GM18861 (cell line): ENCODE results near the gene SORL1.
"Not testable (repeated sequence)": the region's sequence is repeated elsewhere in the genome, so short reads cannot be mapped to it uniquely, and the experiment has no call there.

ENCODE experiments used
- ATAC-seq: cut with Tn5 transposase; IDR thresholded peaks from one replicate; pipeline ENCODE4 v1.9.1; 2021; ENCODE audit not compliant: unreplicated experiment

The SORL1 gene

DNA sequence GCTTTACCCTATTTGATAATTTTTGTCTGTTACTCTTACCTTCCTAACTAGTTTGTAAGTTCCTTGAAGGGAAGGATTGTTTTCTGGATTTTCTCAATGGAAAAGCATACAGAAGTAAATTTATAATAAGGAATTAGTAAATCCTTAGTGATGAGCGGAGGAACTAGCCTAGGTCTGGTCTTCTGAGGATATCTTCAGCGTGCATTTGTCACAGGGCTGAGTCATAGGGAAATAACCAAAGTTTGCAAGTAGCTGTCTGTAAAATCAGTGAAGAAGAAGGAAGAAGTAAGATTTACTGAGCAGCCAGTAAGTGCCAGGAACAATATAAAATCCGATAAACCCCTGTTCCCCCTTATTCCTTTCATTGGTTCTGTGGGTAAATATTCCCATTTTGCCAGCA is 163.4 kb downstream of the SORL1 start:
- no peak for ATAC-seq

- no peak for ATAC-seq
Observed at GRCh38 chr11:121618516-121618915, 166.4 kb downstream of the SORL1 start.

- ATAC-seq, result no peak
Observed at GRCh38 chr11:121625777-121626506, 173.8 kb downstream of the SORL1 start.

GRCh38 chr11:121626507-121626875 is 174.4 kb downstream of the SORL1 start:
- no peak for ATAC-seq

DNA sequence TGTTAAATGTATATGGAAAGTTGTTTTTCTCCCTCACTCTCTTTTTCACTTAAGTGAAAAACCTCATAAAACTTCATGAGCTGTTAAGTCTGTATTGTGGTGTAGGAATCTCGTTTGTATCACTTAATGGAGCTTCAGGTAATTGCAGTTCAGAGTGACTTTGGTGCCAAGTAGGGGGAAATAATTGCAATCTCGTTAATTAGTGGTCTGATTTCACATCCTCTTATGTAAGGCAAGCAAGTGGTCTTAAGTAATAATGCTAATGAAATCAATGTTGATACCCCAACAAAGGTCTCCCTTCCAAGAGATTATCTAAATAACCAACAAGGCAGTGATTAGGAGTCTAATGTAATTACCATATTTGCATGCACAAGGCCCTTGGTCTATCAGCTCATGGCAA is 174.9 kb downstream of the SORL1 start:
- ATAC-seq, result no peak

DNA sequence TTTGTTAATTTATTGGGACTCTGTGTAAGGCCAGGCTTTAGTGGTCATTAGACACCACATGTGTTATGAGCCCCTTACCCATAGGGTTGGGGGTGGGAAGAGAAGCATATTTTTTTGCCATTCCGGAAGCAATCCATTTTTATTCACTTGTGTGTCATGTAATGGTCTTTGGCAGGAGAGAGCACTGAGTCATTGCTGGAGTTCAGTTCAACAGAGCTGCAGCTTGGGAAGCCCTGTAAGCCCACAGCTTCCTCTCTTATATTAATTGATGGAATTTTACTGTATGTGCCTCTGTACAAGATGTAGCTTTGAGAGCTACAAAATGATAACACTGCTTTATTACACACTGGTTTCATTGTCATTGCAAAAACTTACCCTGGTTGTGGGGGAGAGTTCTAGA is 177.9 kb downstream of the SORL1 start:
- no peak for ATAC-seq

- no peak for ATAC-seq
Observed at GRCh38 chr11:121631456-121631855, 179.3 kb downstream of the SORL1 start.

GRCh38 chr11:121634273-121634672 is 182.2 kb downstream of the SORL1 start:
- ATAC-seq, result no peak

- no peak for ATAC-seq
Observed at GRCh38 chr11:121634889-121635288, 182.8 kb downstream of the SORL1 start.

DNA sequence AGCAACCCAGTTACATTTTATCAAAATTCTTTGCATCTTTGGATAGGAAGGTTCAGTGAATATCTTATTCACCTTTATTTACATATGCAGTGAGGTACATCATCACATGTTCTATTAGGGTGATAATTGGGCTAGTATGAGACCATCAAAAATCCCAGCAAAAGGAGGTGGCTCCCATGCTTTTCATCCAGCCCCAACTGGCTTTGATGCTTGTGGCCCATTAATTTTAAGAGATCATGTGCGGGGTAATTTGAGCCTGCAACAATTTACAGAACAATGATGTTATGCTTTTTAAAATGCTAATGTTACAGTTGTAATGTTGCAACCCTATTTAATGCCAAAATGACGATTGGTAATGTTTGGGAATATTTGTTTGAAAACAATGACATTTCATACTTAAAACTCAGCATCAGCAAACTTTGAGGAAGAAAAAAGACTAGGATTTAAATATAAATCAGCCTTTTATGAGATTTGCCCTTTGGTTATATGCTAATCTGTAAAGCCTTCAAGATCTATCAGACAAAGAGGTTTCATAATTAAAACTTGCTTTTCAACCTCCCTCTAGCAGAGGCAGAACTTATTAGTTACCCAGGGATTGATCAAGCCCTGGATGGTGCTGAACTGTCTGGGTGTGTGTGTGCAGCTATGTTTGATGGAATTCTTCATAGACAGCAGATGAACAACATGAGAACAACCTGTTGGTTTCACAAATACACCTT is 184.1 kb downstream of the SORL1 start:
- no peak for ATAC-seq

GRCh38 chr11:121636800-121637176 is 184.7 kb downstream of the SORL1 start:
- no peak for ATAC-seq

GRCh38 chr11:121637587-121637986 is 185.5 kb downstream of the SORL1 start:
- not testable (repeated sequence) for ATAC-seq

DNA sequence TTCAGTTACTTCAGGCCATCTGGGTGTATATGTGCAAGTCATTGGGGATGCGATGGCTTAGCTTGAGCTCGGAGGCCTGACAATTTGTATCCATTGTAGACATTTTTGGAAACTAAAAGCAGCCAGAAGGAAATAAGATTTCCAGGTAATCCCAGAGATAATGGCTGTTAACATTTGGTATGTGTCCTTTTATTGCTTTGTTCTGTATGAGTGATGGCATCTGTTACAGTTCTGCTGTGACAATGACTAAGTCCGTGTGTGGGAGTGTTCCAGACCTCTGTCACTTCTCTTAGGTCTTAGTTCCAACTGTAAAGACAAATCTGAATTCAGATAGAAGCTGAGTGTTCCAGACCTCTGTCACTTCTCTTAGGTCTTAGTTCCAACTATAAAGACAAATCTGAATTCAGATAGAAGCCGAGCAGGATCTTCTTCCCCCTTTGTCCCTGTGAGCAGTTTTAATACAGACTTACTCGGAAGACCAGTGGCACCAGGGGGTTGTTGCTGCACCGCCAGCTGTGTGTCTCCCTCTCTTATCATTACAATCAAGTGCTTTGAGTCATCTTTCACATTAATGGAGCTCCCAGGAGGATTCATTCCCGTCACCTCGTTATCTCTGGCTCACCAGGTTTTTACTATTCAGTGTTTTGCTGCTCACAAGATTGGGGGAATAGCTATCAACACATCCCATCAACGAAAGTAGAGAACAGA is 191.5 kb downstream of the SORL1 start:
- ATAC-seq, result no peak

DNA sequence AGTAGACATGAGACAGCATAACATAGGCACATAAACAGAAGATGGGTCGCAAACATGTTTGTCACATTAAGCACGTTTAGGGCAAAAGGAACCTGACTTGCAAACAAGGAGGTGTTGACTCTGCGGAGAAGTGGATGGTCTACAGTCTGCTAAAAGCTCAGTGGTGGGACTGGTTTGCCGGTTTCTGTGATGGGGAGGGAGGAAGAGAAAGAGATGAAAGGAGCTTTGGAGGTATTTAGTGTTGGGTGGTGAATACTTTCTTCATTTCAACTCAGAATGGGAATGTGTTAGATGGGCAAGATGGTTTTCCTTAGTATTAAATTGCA is 192.0 kb downstream of the SORL1 start:
- no peak for ATAC-seq

- ATAC-seq, result no peak
Observed at GRCh38 chr11:121645001-121645400, 192.9 kb downstream of the SORL1 start.

GRCh38 chr11:121645596-121645995 is 193.5 kb downstream of the SORL1 start:
- no peak for ATAC-seq

GRCh38 chr11:121648306-121648705 is 196.2 kb downstream of the SORL1 start:
- ATAC-seq, result no peak

DNA sequence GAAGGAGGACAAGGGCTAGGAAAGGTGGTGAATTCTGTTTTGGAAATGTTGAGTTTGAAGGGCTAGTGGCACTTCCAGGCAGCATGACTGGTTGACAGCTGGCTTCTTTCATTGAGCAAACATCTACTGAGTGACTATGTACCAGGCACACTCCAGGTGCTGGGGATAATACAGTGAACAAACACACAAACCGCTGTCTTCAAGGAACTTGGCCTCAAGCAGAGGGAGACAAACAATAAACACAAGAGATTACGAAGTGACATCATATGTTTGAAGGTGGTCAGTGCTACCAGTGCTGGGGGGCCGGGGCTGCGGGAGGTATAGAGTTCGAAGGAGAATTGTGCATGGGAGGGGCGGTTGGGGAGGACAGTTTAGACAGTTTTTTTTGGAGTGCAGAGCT is 197.7 kb downstream of the SORL1 start:
- ATAC-seq, result no peak

DNA sequence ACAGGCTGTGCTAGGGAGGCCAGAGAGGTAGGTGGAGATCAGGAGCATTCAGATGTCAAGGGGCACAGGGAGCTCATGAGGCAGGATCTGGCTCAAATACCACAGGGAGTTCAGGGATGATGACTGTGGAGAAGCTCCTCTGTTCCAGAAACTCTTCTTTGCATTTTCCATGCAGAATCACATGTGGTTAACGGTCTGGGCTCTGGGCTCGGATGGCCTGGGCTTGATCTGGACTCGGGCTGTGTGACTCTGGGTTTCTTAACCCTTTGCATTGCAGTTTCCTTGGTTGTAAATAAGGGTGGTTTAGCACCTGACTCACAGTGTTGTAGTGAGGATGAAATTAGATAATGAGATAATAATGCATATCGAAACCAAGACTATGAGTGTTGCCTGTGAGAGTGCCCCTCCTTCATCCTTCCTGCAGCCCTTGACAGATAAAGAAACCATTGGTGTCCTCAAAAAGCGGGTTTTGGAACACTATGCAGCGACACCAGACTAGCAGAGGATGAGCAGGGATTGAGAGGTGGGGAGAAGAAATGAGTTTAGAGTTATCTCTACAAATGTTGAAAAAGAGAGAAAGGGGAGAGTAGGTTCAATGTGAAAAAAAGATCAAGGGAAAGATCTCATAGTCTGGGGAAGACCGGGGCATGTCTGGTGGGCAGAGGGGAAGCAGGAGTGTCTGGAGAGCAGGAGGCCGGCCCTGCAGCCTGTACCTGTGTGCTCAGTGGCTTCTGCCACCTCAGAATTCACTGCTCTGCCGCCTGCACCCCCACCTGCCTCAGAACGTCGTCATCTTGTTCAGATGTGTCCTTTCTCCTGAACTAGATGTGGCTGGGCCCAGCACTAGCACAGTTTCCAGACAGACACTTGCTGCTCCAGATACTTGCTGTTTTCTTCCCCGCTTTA is 198.5 kb downstream of the SORL1 start:
- ATAC-seq, result no peak

- ATAC-seq, result no peak
Observed at GRCh38 chr11:121651257-121651605, 199.1 kb downstream of the SORL1 start.

DNA sequence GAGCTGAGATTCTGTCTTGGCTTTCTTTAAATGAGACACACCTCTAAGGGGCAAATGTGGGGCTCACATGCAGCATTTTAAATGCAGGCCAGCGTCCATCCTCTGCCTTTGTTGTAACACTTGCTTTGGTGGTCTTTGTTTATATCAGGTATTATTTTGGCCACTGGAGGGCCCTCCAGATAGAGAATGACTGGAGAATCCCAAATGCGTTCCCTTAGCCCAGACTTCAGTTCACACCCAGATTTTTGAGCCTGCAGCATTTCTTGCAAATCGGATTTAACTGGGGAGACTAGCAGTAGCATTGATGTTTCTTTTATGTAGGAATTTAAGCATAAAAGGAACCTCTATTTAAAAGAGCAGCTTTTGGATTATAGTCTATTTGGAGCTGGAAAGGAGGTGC is 200.9 kb downstream of the SORL1 start:
- ATAC-seq, result no peak
